ENCODE results near the gene TLX2.

The TLX2 gene

DNA sequence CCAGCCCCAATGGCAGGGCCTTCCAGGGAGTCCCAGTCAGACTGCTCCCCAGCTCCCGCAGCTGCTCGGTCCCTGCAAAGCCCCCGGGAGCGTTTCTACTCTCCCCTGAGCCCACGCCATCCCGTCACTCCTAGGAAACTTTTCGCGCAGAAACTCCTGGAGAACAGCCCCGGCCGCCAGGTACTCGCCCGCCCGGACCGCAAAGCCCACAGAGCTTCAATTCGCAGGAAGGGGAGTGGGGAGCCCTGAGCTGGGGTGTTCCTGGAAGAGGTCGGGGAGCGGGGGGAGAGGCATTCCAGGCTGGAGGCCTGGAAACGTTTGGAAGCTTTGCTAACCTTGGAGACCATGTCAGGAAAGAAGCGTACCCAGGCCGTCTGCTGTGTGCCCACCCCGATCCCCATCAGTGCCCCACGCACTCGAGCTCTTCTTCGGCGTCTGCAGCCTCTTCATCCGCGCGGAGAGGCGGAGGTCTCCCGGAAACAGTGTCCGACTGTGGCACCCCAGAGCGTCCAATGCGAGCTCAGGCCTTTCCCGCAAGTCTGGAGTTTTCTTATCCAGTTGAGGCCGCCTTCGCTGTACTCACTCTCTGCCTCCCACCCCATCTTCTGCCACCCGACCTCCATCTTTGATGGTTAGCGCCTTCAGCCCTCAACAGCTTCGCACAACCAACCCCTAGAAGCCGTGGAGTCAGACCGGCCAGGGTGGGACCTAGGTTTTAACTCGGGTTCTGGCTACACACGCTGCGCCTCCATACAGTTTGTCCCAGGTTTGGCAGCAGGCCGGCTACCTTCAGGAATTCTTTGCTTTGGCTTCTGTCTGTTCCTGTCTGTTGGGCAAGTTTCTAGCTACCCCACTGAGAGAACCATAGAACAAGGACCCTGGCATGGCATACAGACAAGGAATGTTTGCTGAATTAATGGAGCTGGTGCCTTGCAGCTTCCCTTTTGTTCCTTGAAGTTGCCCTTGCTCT lies 10.5 kb upstream of the TLX2 start (continued):
- TF ChIP-seq ZNF513 (tag by site-specific recombination; IDR thresholded peaks at IDR 0.05) (no peak), ZBTB6 (tag by site-specific recombination; IDR thresholded peaks at IDR 0.05) (no peak), ZNF660 (tag by site-specific recombination; IDR thresholded peaks at IDR 0.05) (no peak)

DNA sequence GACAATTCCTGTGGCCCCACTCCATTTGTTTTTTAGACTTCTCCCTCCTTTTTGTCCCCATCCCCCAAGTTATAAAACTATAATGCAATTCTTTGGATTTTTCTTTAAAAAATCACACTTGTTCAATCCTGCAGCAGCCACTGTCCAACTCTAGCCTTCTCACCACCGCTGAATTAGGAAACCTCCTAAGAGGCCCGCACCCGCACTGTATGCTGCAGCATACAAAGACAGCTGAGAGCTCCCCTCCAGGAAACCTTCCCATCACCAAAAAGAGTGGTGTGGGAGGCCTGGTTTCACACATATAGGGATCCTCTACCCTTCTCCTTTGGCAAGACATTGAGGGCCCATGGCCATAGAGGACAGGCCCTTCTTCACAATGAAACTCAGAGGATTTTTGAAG lies 9.7 kb upstream of the TLX2 start:
- no peak overlapping the region for H3K27ac ChIP-seq (ENCODE audit: extremely low read depth, low read depth, low read length)
- no peaks in the 10 kb centered on the region for H3K9me3 ChIP-seq (ENCODE audit: control insufficient read depth, insufficient read depth, low read depth, low read length)
- TF ChIP-seq ZNF544 (tag by site-specific recombination; IDR thresholded peaks at IDR 0.05), result no peak
- TF ChIP-seq, protein P1, sequence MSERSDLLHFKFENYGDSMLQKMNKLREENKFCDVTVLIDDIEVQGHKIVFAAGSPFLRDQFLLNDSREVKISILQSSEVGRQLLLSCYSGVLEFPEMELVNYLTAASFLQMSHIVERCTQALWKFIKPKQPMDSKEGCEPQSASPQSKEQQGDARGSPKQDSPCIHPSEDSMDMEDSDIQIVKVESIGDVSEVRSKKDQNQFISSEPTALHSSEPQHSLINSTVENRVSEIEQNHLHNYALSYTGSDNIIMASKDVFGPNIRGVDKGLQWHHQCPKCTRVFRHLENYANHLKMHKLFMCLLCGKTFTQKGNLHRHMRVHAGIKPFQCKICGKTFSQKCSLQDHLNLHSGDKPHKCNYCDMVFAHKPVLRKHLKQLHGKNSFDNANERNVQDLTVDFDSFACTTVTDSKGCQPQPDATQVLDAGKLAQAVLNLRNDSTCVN (tag by site-specific recombination; optimal IDR thresholded peaks at IDR 0.05), result no peak
- no peak for TF ChIP-seq ZNF707 (tag by site-specific recombination; IDR thresholded peaks at IDR 0.05)
- no peak for TF ChIP-seq SETDB1 (IDR thresholded peaks at IDR 0.05; ENCODE audit: insufficient read length, low read length)
- TF ChIP-seq ZNF266 (tag by site-specific recombination; IDR thresholded peaks at IDR 0.05; ENCODE audit: low read depth), result no peak
- no peak for TF ChIP-seq ZNF670 (tag by site-specific recombination; IDR thresholded peaks at IDR 0.05; ENCODE audit: low read depth)
- no peak for TF ChIP-seq ZNF585B (tag by site-specific recombination; IDR thresholded peaks at IDR 0.05)
- no peak for TF ChIP-seq ZBTB17 (tag by site-specific recombination; IDR thresholded peaks at IDR 0.05)
- no peak for TF ChIP-seq ZFHX2 (tag by site-specific recombination; conservative IDR thresholded peaks at IDR 0.05)
- no peak for TF ChIP-seq ZNF10 (tag by site-specific recombination; IDR thresholded peaks at IDR 0.05)
- TF ChIP-seq, protein P2, sequence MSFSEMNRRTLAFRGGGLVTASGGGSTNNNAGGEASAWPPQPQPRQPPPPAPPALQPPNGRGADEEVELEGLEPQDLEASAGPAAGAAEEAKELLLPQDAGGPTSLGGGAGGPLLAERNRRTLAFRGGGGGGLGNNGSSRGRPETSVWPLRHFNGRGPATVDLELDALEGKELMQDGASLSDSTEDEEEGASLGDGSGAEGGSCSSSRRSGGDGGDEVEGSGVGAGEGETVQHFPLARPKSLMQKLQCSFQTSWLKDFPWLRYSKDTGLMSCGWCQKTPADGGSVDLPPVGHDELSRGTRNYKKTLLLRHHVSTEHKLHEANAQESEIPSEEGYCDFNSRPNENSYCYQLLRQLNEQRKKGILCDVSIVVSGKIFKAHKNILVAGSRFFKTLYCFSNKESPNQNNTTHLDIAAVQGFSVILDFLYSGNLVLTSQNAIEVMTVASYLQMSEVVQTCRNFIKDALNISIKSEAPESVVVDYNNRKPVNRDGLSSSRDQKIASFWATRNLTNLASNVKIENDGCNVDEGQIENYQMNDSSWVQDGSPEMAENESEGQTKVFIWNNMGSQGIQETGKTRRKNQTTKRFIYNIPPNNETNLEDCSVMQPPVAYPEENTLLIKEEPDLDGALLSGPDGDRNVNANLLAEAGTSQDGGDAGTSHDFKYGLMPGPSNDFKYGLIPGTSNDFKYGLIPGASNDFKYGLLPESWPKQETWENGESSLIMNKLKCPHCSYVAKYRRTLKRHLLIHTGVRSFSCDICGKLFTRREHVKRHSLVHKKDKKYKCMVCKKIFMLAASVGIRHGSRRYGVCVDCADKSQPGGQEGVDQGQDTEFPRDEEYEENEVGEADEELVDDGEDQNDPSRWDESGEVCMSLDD (tag by site-specific recombination; IDR thresholded peaks at IDR 0.05), result no peak
- H3K4me3 ChIP-seq (ENCODE audit: low read depth, low read length), result no peak overlapping the region
- CTCF ChIA-PET, result interaction anchor here (1.0 to 2.8 kb wide), 3 partner anchors 15 to 81 kb away, joined by 3 to 13 read pairs (median 6); partner anchors contain the start of genes CCDC142 and TTC31
- POLR2A ChIA-PET, result interaction anchor here (1.8 to 3.1 kb wide), 3 partner anchors 22 to 46 kb away, joined by 6 to 16 read pairs (median 12); partner anchors contain the start of genes AUP1, DQX1, HTRA2 and WBP1
- H3K36me3 ChIP-seq (ENCODE audit: control insufficient read depth in 2 of 2, insufficient read depth in 1 of 2, low read length in 2 of 2), result peaks cover 4 to 20% of the 10 kb centered on the region in 2 experiments; a peak in 2 of 3 replicates
- peaks cover 4% of the 10 kb centered on the region; the same call in 1 of the 2 replicates for H3K4me1 ChIP-seq (ENCODE audit: control insufficient read depth, insufficient read depth, low read length)

Data from HEK293 (cell line).